ENCODE results near the gene RNF152. TPM values are rescaled to one million over a fixed set of nuclear protein-coding genes. Genes with fewer than 3 reads are reported as not detected.

RNF152 gene
- total RNA-seq, 1 experiment from 2014 or later: 2.3 TPM

GRCh38 chr18:61797696-61798590, 94.9 kb downstream of the RNF152 start:
- WGBS (ENCODE audit: extremely low coverage, insufficient read length, low lambda C conversion rate): no CpG with 5 or more reads among the region's 6 CpGs

More at GRCh38 chr18:61797696-61798590, 94.9 kb downstream of the RNF152 start:
- no peak overlapping the region for H3K56ac ChIP-seq (ENCODE audit: insufficient read length, low read depth, low read length)
- H2AK5ac ChIP-seq (ENCODE audit: insufficient read length, low read length): no peak overlapping the region
- H3K23me2 ChIP-seq (ENCODE audit: insufficient read length, low read depth, low read length, poor library complexity, severe bottlenecking): no peaks in the 10 kb centered on the region
- no peak overlapping the region for H3K14ac ChIP-seq (ENCODE audit: insufficient read depth, low read length)
- TF ChIP-seq, protein P1, sequence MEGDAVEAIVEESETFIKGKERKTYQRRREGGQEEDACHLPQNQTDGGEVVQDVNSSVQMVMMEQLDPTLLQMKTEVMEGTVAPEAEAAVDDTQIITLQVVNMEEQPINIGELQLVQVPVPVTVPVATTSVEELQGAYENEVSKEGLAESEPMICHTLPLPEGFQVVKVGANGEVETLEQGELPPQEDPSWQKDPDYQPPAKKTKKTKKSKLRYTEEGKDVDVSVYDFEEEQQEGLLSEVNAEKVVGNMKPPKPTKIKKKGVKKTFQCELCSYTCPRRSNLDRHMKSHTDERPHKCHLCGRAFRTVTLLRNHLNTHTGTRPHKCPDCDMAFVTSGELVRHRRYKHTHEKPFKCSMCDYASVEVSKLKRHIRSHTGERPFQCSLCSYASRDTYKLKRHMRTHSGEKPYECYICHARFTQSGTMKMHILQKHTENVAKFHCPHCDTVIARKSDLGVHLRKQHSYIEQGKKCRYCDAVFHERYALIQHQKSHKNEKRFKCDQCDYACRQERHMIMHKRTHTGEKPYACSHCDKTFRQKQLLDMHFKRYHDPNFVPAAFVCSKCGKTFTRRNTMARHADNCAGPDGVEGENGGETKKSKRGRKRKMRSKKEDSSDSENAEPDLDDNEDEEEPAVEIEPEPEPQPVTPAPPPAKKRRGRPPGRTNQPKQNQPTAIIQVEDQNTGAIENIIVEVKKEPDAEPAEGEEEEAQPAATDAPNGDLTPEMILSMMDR (conservative IDR thresholded peaks at IDR 0.05): no peak
- H2BK15ac ChIP-seq (ENCODE audit: low read depth, low read length): no peak overlapping the region
- Mint-ChIP-seq H3K36me3 (ENCODE audit: insufficient read depth in 1 of 3, low read depth in 3 of 3) (no peaks in the 10 kb centered on the region), H3K27me3 (ENCODE audit: low read depth) (no peaks in the 10 kb centered on the region), H3K4me1 (peaks cover 25 to 27% of the 10 kb centered on the region in 2 experiments), H3K4me3 (no peak overlapping the region), H3K9me3 (no peaks in the 10 kb centered on the region), H3K27ac (no peak overlapping the region)
- no peaks in the 10 kb centered on the region for H3K79me1 ChIP-seq (ENCODE audit: insufficient read depth, low read depth, low read length, poor library complexity, severe bottlenecking)
- DNase-seq: no peak
- H2BK20ac ChIP-seq (ENCODE audit: low read depth, low read length, poor library complexity, severe bottlenecking): no peak overlapping the region
- no peak overlapping the region for H4K91ac ChIP-seq (ENCODE audit: insufficient read length, low read depth, low read length)
- H3K4me2 ChIP-seq (ENCODE audit: insufficient read depth, insufficient read length, low read length): no peak overlapping the region
- H3K27ac ChIP-seq (ENCODE audit: insufficient read length, low read depth, low read length): no peak overlapping the region
- no peaks in the 10 kb centered on the region for H3K9me3 ChIP-seq (ENCODE audit: control insufficient read depth, low read depth, low read length)
- no peaks in the 10 kb centered on the region for H3K27me3 ChIP-seq (ENCODE audit: insufficient read depth, low read length)
- H4K8ac ChIP-seq (replicated peaks; ENCODE audit: insufficient read length, low read depth, low read length): no peak overlapping the region
- no peaks in the 10 kb centered on the region for H3K4me1 ChIP-seq (ENCODE audit: insufficient read depth, low read length)
- H3K9ac ChIP-seq (ENCODE audit: extremely low read depth, insufficient read length, low read length): no peak overlapping the region
- no peak overlapping the region for H3T11ph ChIP-seq (ENCODE audit: low read length)
- no peak overlapping the region for H3K4ac ChIP-seq (ENCODE audit: low read depth, low read length)
- H3K79me2 ChIP-seq (ENCODE audit: insufficient read depth, low read length): no peaks in the 10 kb centered on the region
- no peak overlapping the region for H2BK5ac ChIP-seq (ENCODE audit: insufficient read length, low read length)
- H2AFZ ChIP-seq (ENCODE audit: low read length): no peak overlapping the region
- no peak overlapping the region for H2BK12ac ChIP-seq (ENCODE audit: insufficient read length, low read depth, low read length)
- H3K18ac ChIP-seq (ENCODE audit: insufficient read length, low read depth, low read length): no peak overlapping the region
- no peaks in the 10 kb centered on the region for H4K20me1 ChIP-seq (ENCODE audit: control insufficient read depth, insufficient read depth, insufficient read length)
- no peak overlapping the region for H3K23ac ChIP-seq (ENCODE audit: insufficient read length, low read depth, low read length)
- no peak overlapping the region for H4K5ac ChIP-seq (ENCODE audit: insufficient read length, low read depth, low read length)
- H2BK120ac ChIP-seq (ENCODE audit: low read depth, low read length, poor library complexity, severe bottlenecking): no peak overlapping the region
